Activated T-cell treated with anti-CD3 and anti-CD28 coated beads, Interleukin-2, amount 50 U/mL, for 72 hours (primary cell): ENCODE data around the gene DGAT2. TPM values are rescaled to one million over a fixed set of nuclear protein-coding genes. Genes with fewer than 3 reads are reported as not detected.

Experiments
- ATAC-seq, 2 donors: fragments of 150-1000 bp; cut with Tn5 transposase; replicated peaks in 1 of 2; 2 replicates each; pipeline ENCODE4 v1.10.0; 2021; ENCODE audit warnings: moderate library complexity in 2 of 2, mild to moderate bottlenecking in 1 of 2
- DNase-seq, 2 donors: peaks; one replicate each; pipeline ENCODE4 v3.0.0; 2021 to 2022; ENCODE audit warnings: mixed read lengths in 1 of 2
- H3K27ac Mint-ChIP-seq: one replicate; pipeline ENCODE4 v1.8.0; 2022; ENCODE audit warnings: mild to moderate bottlenecking, moderate library complexity, mixed read lengths
- H3K27me3 Mint-ChIP-seq: one replicate; pipeline ENCODE4 v1.8.0; 2022; ENCODE audit warnings: low read depth, mixed read lengths
- H3K36me3 Mint-ChIP-seq, 2 donors: one replicate each; pipeline ENCODE4 v1.8.0; 2022; ENCODE audit warnings: mixed read lengths in 2 of 2, mild to moderate bottlenecking in 1 of 2; ENCODE audit not compliant: insufficient read depth in 2 of 2
- H3K4me1 Mint-ChIP-seq: one replicate; pipeline ENCODE4 v1.8.0; 2022; ENCODE audit warnings: low read depth, mixed read lengths
- H3K4me3 Mint-ChIP-seq, 2 donors: one replicate each; pipeline ENCODE4 v1.8.0; 2022; ENCODE audit warnings: mild to moderate bottlenecking in 2 of 2, mixed read lengths in 2 of 2, moderate library complexity in 2 of 2
- H3K9me3 Mint-ChIP-seq, 2 donors: one replicate each; pipeline ENCODE4 v1.8.0; 2022; ENCODE audit warnings: mixed read lengths in 2 of 2
- total RNA-seq, 2 donors: library from RNA; stranded (reverse); gene quantifications; one replicate each; pipeline ENCODE4 v1.2.3, GENCODE V29; 2022

DGAT2 gene, protein sequence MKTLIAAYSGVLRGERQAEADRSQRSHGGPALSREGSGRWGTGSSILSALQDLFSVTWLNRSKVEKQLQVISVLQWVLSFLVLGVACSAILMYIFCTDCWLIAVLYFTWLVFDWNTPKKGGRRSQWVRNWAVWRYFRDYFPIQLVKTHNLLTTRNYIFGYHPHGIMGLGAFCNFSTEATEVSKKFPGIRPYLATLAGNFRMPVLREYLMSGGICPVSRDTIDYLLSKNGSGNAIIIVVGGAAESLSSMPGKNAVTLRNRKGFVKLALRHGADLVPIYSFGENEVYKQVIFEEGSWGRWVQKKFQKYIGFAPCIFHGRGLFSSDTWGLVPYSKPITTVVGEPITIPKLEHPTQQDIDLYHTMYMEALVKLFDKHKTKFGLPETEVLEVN
- total RNA-seq = 1 to 10 TPM; 2.8 to 3.4 TPM

DNA sequence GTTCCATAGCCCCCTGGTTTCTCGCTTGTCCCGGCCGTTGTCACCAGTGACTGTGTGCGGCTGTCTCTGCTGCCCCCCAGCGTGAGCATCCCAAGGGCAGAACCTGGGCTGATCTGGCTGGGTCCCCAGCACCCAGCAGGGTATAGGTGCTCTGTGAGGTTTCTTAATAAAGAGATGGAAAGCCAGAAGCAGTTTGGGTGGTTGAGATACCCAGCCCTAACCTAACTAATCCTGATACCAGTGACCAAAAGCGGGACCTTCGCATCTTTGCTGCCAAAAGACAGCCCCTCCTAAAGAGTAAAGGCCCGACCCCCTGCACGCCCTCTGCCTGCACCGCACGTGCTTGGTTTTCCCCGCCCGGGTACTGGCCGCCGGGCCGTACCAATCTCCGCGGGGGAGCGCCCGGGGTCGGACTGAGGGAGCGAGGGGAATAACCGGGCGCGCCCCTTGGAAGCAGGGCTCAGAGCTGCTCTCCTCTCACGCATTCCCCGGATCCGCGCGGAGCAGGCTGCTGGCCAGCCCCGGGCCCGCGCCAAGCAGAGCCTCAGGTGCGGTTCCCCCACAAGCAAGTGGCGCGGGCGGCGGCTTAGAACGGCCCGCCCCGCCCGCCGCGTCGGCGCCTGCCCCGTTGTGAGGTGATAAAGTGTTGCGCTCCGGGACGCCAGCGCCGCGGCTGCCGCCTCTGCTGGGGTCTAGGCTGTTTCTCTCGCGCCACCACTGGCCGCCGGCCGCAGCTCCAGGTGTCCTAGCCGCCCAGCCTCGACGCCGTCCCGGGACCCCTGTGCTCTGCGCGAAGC, at the start of gene DGAT2:
TSS of gene DGAT2 (plus strand) at position 667 of the 797 bp plus-strand sequence. CDS start 214 bp downstream, outside the sequence.
- Mint-ChIP-seq H3K4me1 (peaks cover 39% of the 10 kb centered on the region), H3K4me3 (peak within 1 kb of the TSS; percentile 77 to 84), H3K9me3 (no peaks in the 10 kb centered on the region), H3K27ac (peak within 1 kb of the TSS; percentile 31), H3K36me3 (no peaks in the 10 kb centered on the region), H3K27me3 (peaks cover 39% of the 10 kb centered on the region)
- DNase-seq (peak; percentile 80 to 85), ATAC-seq (peak; percentile 88)

DNA sequence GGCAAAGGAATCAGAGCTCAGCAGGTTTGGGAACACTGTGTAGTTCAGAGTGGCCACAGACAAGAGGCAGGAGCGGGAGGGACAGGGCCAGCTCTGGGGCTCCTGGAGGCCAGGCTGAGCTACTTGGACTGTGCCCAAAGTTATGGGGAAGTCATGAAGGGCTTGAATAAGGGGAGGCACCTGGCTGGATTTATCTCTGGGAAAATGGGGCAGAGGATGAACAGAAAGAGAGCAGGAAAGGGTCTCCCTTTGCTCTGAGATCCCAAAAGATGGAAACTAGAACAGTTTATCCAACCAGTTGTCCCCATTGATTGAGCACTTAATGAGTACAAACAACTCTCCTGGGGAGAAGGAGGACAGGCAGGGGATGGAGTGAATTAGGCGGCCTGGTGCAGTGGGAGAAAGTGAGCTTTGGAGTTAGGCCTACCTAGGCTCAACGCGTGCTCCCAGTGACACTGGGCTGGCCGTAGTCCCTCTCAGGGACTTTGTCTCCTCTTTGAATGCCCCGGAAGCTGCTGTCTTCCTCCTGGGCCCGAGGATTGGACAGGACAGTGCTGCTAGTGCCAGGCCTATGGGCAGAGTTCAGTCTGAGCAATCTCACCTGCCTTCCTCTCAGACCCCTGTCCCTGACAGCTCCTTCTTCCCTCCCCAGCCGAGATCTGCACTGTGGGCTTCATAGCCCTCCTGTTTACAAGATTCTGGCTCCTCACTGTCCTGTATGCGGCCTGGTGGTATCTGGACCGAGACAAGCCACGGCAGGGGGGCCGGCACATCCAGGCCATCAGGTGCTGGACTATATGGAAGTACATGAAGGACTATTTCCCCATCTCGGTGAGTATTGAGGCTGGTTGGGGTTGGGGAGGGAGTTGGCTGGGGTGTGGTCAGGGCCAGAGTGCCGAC, 49.0 kb upstream of the DGAT2 start:
- peaks cover 7% of the 10 kb centered on the region for H3K27me3 Mint-ChIP-seq
- no peaks in the 10 kb centered on the region for H3K4me1 Mint-ChIP-seq

DNA sequence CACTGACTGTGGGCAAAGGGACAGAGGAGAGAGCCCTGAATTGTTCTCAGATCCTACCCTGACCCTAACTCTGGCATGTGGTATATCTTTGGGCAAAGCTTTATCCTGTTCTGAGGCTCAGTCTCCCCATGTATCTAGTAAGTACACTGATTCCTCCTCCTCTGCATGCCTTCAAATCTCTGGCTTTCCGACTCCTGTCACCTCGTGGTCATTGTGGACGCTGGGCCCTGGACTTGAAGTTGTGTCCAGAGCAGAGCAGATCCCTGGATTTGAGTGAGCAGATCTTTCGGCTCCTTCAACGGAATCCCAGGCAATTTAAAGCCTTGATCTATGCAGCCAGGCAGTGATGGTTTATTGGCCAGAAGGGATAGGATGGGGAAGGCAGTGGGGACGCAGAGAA, 47.9 kb upstream of the DGAT2 start:
- peaks cover 7% of the 10 kb centered on the region for H3K27me3 Mint-ChIP-seq
- no peak overlapping the region for H3K27ac Mint-ChIP-seq

More for the DNA sequence above, 49.0 kb upstream of the DGAT2 start:
- ATAC-seq (no peak), DNase-seq (no peak)
- Mint-ChIP-seq H3K9me3 (no peaks in the 10 kb centered on the region), H3K27ac (no peak overlapping the region), H3K4me3 (no peak overlapping the region), H3K36me3 (no peaks in the 10 kb centered on the region)

DNA sequence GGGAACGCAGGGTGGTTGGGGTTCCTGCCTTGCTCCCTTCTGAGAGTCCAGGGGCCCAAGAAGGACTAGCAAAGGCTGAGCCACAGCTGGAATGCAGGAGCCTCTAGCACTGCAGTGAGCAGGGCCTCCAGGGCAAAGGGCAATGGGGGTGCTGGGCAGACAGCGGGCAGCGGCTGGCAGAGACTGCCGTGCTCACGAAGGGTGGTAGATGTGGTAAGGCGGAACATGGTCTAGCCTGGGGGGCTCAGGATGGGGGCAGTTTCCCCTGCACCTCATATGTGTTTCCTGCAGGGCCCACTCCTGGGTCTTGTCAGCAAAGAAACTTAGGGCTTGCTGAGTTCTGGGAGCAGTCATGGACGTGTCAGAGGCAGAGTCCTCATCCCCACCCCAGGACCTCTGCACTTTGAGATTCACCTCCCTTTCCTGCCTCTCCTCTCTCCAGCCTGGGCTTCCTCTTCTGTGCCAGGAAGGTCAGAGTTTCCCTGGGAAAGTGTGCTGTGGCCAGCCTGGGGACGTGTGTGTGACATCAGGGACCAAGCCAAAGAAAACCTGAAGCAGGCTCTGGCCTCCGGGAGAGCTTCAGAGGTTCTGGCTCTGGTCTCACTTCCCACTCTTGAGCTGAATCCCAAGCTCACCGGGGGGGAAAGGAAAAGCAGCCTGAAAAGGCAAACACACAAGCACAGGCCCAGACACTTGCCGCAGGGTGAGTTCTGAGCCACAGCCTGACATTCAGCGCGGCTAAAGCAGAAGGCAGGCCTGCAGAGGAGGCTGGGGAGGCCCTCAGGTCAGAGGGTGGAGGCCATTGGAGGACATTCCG, 46.5 kb upstream of the DGAT2 start:
- no peak overlapping the region for H3K4me3 Mint-ChIP-seq
- no peaks in the 10 kb centered on the region for H3K4me1 Mint-ChIP-seq
- H3K36me3 Mint-ChIP-seq = no peaks in the 10 kb centered on the region
- no peak for ATAC-seq
- DNase-seq = no peak
- no peak overlapping the region for H3K27ac Mint-ChIP-seq
- no peaks in the 10 kb centered on the region for H3K9me3 Mint-ChIP-seq
- peaks cover 3% of the 10 kb centered on the region for H3K27me3 Mint-ChIP-seq

More for the DNA sequence above, 47.9 kb upstream of the DGAT2 start:
- DNase-seq (no peak), ATAC-seq (no peak)
- Mint-ChIP-seq H3K4me3 (no peak overlapping the region), H3K4me1 (no peaks in the 10 kb centered on the region), H3K9me3 (no peaks in the 10 kb centered on the region), H3K36me3 (no peaks in the 10 kb centered on the region)

DNA sequence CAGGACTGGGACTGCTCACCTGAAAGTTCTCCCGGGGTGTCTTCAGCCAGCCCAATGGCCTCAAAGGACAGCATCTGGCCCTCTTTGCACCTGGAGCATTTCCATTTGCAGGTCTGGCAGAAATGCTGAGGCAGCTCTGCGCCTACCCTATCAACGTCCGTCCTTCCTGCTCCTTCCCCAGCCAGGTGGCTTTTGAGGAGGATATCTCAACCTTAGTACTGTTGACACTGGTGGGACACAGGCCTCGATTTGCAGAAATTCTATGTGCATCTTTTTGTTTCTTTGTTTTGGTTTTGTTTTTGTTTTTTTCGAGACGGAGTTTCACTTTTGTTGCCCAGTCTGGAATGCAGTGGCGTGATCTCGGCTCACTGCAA, 45.9 kb upstream of the DGAT2 start:
- Mint-ChIP-seq H3K4me1 (no peaks in the 10 kb centered on the region), H3K27ac (no peak overlapping the region), H3K36me3 (no peaks in the 10 kb centered on the region), H3K9me3 (no peaks in the 10 kb centered on the region), H3K4me3 (no peak overlapping the region), H3K27me3 (no peaks in the 10 kb centered on the region)
- DNase-seq = no peak
- no peak for ATAC-seq

DNA sequence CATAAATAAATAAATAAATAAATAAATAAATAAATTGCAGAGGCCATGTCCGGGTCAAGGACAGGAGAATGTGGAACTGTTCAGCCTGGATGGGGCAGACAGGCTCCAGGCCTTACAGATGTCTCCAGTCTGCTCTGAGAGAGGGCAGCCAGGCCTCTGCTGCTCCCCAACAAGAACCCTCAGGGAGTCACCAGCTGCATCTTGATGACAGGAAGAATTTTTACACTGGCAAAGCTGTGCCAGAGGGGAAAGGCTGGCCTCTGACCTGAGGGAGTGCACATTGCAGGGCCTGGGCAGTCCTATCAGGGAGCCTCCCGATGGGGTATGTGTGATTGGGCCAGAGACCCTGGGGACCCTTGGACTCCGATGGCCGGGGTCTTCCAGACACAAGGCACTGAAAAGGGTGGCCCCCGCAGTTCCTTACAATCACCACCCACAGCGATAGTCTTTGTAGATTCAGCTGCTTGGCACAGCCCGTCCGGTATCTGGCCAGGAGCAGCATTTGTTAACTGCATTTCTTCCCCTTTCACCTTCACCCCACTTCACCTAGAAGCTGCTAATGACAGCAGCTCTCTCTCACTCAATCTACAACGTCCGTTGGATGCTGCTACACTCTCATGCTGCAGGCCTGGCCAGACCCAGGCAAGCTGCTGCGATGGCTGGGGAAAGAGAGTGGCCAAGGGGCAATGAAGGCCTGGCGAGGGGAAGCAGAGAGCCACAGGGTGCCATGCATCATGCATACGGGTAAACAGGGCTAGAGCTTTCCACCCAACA, 42.8 kb upstream of the DGAT2 start:
- H3K36me3 Mint-ChIP-seq = no peaks in the 10 kb centered on the region
- DNase-seq (no peak), ATAC-seq (no peak)
- no peak overlapping the region for H3K27ac Mint-ChIP-seq
- no peaks in the 10 kb centered on the region for H3K9me3 Mint-ChIP-seq
- H3K4me1 Mint-ChIP-seq = no peaks in the 10 kb centered on the region
- no peak overlapping the region for H3K4me3 Mint-ChIP-seq
- peaks cover 5% of the 10 kb centered on the region for H3K27me3 Mint-ChIP-seq

DNA sequence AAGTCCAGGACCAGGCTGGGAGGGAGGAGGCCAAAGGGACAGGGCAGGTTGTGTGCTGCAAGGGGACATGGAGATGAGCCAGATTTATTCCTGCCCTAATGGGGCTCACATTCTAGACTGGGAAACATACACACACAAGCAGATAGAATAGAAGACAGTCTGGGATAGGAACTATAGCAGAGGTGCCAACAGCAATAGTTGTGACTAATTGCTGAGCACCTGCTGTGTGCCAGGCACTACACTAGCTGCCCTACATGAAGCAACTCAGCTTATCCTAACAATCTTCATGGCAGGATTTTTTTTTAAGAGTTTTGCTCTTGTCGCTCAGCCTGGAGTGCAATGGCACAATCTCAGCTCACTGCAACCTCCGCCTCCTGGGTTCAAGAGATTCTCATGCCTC, 39.6 kb upstream of the DGAT2 start:
- H3K27me3 Mint-ChIP-seq = peaks cover 9% of the 10 kb centered on the region
- ATAC-seq (no peak), DNase-seq (no peak)
- no peak overlapping the region for H3K27ac Mint-ChIP-seq
- no peaks in the 10 kb centered on the region for H3K9me3 Mint-ChIP-seq
- no peaks in the 10 kb centered on the region for H3K36me3 Mint-ChIP-seq
- H3K4me3 Mint-ChIP-seq = no peak overlapping the region
- peaks cover 5% of the 10 kb centered on the region for H3K4me1 Mint-ChIP-seq

DNA sequence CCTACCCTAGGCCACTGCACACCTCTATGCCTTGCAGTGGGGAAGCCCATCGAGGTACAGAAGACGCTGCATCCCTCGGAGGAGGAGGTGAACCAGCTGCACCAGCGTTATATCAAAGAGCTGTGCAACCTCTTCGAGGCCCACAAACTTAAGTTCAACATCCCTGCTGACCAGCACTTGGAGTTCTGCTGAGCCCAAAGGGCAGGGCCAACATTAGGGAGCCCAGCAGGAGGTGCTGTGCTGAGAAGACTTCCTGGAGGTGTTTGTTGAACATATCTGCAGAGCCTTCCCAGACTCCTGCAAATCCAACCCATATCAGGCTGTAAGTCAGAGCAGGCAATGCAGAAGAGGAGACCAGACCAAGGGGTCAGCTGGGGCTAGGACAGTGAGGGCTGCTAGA, 37.5 kb upstream of the DGAT2 start:
- Mint-ChIP-seq H3K36me3 (no peaks in the 10 kb centered on the region), H3K27me3 (peaks cover 9% of the 10 kb centered on the region), H3K4me3 (no peak overlapping the region), H3K9me3 (no peaks in the 10 kb centered on the region), H3K27ac (no peak overlapping the region), H3K4me1 (peaks cover 12% of the 10 kb centered on the region)
- no peak for DNase-seq
- no peak for ATAC-seq

DNA sequence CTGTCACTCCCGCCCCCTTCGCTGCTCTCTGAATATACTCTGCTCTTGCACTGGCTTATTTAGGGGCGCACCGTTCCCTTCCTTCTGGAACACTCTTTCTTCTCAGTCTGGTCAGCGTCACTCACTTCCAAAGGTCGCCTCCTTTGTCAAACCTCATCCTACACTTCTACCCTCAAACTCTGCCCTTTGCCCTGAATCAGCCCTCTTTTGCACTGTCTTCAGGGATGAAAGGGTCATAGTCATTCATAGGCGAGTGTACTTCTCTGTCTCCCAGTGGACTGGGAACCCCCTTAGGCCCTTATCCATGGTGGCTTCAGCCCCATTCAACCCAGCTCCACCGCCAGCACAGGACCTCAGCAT, 35.5 kb upstream of the DGAT2 start:
- H3K36me3 Mint-ChIP-seq = no peaks in the 10 kb centered on the region
- ATAC-seq (no peak), DNase-seq (no peak)
- H3K4me3 Mint-ChIP-seq = no peak overlapping the region
- H3K9me3 Mint-ChIP-seq = no peaks in the 10 kb centered on the region
- peaks cover 12% of the 10 kb centered on the region for H3K4me1 Mint-ChIP-seq
- no peak overlapping the region for H3K27ac Mint-ChIP-seq
- H3K27me3 Mint-ChIP-seq = peaks cover 9% of the 10 kb centered on the region

DNA sequence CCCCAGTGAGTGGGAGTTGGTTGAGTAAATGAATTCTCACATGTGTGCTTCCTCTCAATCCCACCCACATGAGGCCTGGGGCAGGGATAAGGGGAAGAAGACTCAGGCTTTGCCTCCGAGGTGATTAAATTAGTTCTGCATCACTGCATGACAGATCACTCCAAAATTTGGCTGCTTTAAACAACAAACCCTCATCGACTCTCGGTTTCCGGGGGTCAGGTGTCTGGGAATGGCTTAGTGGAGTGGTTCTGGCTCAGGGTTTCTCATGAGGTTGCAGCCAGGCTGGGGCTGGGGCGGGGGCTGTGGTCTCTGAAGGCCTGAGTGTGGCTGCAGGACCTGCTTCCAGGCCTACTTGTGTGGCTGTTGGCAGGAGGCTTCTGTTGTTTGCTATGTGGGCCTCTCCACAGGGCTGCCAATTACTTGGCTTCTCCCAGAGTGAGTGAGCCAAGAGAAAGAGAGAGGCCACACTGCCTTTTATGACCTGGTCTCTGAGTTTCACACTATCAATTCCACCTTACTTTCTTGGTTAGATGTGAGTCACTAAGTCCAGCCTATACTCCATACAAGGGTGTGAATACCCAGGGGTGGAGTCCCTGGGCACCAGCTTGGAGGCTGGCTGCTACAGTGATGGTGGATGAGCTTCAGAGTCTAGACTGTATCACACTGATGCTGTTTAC, 35.0 kb upstream of the DGAT2 start:
- Mint-ChIP-seq H3K27ac (no peak overlapping the region), H3K4me3 (no peak overlapping the region), H3K9me3 (no peaks in the 10 kb centered on the region), H3K36me3 (no peaks in the 10 kb centered on the region), H3K27me3 (peaks cover 9% of the 10 kb centered on the region), H3K4me1 (peaks cover 12% of the 10 kb centered on the region)
- ATAC-seq = peak; percentile 93 to 96
- DNase-seq = peak in 1 of 2 donors; percentile 9

DNA sequence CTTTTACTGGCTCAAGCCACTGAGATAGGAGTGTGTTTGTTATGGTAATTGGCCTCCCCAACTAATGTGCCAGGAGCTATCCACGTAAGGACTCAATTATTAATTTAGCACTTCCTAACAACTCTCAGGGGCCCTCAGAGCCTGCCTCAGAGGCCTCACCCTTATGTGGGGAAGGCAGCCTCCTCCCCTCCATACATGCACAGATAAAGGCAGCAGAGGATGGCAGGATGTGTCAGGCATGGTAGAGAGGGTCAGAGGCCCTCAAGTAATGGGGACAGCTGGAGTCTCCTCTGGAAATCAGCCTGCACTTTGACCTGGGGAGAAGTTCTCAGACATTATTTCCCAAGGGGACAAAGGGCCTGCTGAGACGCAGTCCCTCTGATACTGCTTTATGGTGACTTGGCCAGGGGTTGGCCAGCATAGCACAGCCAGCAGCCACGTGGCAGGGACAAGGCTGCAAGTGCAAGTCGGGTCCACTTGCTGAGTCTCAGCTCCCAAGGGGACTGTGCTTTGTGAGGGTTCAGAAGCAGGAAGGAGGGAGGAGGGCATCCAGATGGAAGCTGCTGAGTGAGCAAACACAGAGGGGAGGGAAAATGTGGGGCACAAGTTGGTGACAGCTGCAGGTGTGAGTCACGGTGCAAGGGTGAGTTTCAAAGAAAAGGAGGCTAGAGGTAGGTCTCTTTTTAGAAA, 33.9 kb upstream of the DGAT2 start:
- H3K36me3 Mint-ChIP-seq = no peaks in the 10 kb centered on the region
- H3K27me3 Mint-ChIP-seq = peaks cover 4% of the 10 kb centered on the region
- ATAC-seq (no peak), DNase-seq (no peak)
- no peak overlapping the region for H3K4me3 Mint-ChIP-seq
- H3K27ac Mint-ChIP-seq = no peak overlapping the region
- peaks cover 12% of the 10 kb centered on the region for H3K4me1 Mint-ChIP-seq
- no peaks in the 10 kb centered on the region for H3K9me3 Mint-ChIP-seq
